ENCODE measurements around the gene C5orf47.

The C5orf47 gene

GRCh38 chr5:173988554-173989431, at the start of gene C5orf47:
Gene C5orf47, plus strand, starts transcription at chr5:173989170. Its CDS starts 94 bp downstream, at chr5:173989264.
- no peak for DNase-seq (ENCODE audit: low read depth)

- no peak for DNase-seq (ENCODE audit: low read depth)
Observed at GRCh38 chr5:173940269-173940668, 48.7 kb upstream of the C5orf47 start.

GRCh38 chr5:173941102-173941501, 47.9 kb upstream of the C5orf47 start:
- DNase-seq (ENCODE audit: low read depth), result no peak

- DNase-seq (ENCODE audit: low read depth), result no peak
Observed at GRCh38 chr5:173941758-173942401, 47.1 kb upstream of the C5orf47 start.

- no peak for DNase-seq (ENCODE audit: low read depth)
Observed at GRCh38 chr5:173944511-173944910, 44.5 kb upstream of the C5orf47 start.

GRCh38 chr5:173945160-173945559, 43.8 kb upstream of the C5orf47 start:
- no peak for DNase-seq (ENCODE audit: low read depth)

- DNase-seq (ENCODE audit: low read depth), result no peak
Observed at GRCh38 chr5:173946323-173946722, 42.6 kb upstream of the C5orf47 start.

- no peak for DNase-seq (ENCODE audit: low read depth)
Observed at GRCh38 chr5:173950829-173951228, 38.1 kb upstream of the C5orf47 start.

- no peak for DNase-seq (ENCODE audit: low read depth)
Observed at GRCh38 chr5:173953528-173954090, 35.4 kb upstream of the C5orf47 start.

GRCh38 chr5:173954671-173955521, 34.1 kb upstream of the C5orf47 start:
- DNase-seq (ENCODE audit: low read depth), result no peak

GRCh38 chr5:173960986-173961385, 28.0 kb upstream of the C5orf47 start:
- DNase-seq (ENCODE audit: low read depth), result no peak

- no peak for DNase-seq (ENCODE audit: low read depth)
Observed at GRCh38 chr5:173961418-173961817, 27.6 kb upstream of the C5orf47 start.

GRCh38 chr5:173962436-173962972, 26.5 kb upstream of the C5orf47 start:
- DNase-seq (ENCODE audit: low read depth), result no peak

GRCh38 chr5:173963182-173963838, 25.7 kb upstream of the C5orf47 start:
- no peak for DNase-seq (ENCODE audit: low read depth)

- no peak for DNase-seq (ENCODE audit: low read depth)
Observed at GRCh38 chr5:173963867-173964441, 25.0 kb upstream of the C5orf47 start.

- no peak for DNase-seq (ENCODE audit: low read depth)
Observed at GRCh38 chr5:173964506-173964905, 24.5 kb upstream of the C5orf47 start.

GRCh38 chr5:173967241-173967640, 21.7 kb upstream of the C5orf47 start:
- no peak for DNase-seq (ENCODE audit: low read depth)

GRCh38 chr5:173968154-173968797, 20.7 kb upstream of the C5orf47 start:
- no peak for DNase-seq (ENCODE audit: low read depth)

- DNase-seq (ENCODE audit: low read depth), result no peak
Observed at GRCh38 chr5:173969167-173970049, 19.6 kb upstream of the C5orf47 start.

All from stimulated activated CD8-positive, alpha-beta memory T cell treated with anti-CD3 and anti-CD28 coated beads, Interleukin-12 subunit alpha, Interleukin-12 subunit beta, amount 100 ng/mL, for 1 hour (primary cell).